CD14-positive monocyte (primary cell): Measurements from ENCODE around the gene SYCP2L. TPM values are rescaled to one million over a fixed set of nuclear protein-coding genes. Genes with fewer than 3 reads are reported as not detected.

Experiments
- DNase-seq, 3 donors: peaks; one replicate each; pipeline ENCODE4 v3.0.0-alpha.2; 2011 to 2022
- H2AFZ ChIP-seq: 2 replicates; pipeline ENCODE4 v1.6.0; 2012; ENCODE audit warnings: mild to moderate bottlenecking, low read depth, low read length, inconsistent platforms; ENCODE audit not compliant: insufficient read depth, poor library complexity, severe bottlenecking
- H3K27ac ChIP-seq, 2 donors: 1 replicate in 1 of 2; 2 replicates in 1 of 2; pipeline ENCODE4 v1.5.1; 2012 to 2013; ENCODE audit warnings: low read length in 2 of 2, control low read depth in 1 of 2, inconsistent platforms in 1 of 2, low read depth in 1 of 2, mild to moderate bottlenecking in 1 of 2
- H3K27me3 ChIP-seq, 2 donors: one replicate each; pipeline versions ENCODE4 v1.6.0 to v1.6.1; 2011 to 2013; ENCODE audit warnings: low read length in 2 of 2; ENCODE audit not compliant: control insufficient read depth in 2 of 2, insufficient read depth in 2 of 2
- H3K36me3 ChIP-seq, 2 donors: replicated peaks in 1 of 2; 1 replicate in 1 of 2; 2 replicates in 1 of 2; pipeline versions ENCODE4 v1.5.1 to v1.6.1; 2012 to 2013; ENCODE audit warnings: low read length in 2 of 2, control low read depth in 1 of 2, inconsistent platforms in 1 of 2, mild to moderate bottlenecking in 1 of 2; ENCODE audit not compliant: insufficient read depth in 2 of 2, control insufficient read depth in 1 of 2
- H3K4me1 ChIP-seq, 2 donors: 1 replicate in 1 of 2; 2 replicates in 1 of 2; pipeline versions ENCODE4 v1.5.1 to v1.6.1; 2012 to 2013; ENCODE audit warnings: low read length in 2 of 2, control low read depth in 1 of 2, inconsistent platforms in 1 of 2, mild to moderate bottlenecking in 1 of 2, moderate library complexity in 1 of 2; ENCODE audit not compliant: insufficient read depth in 2 of 2, control insufficient read depth in 1 of 2
- H3K4me2 ChIP-seq: replicated peaks from 2 replicates; pipeline ENCODE3; 2012; ENCODE audit warnings: low read length, moderate library complexity, mild to moderate bottlenecking; ENCODE audit not compliant: poor library complexity, severe bottlenecking; ENCODE audit errors: extremely low read depth
- H3K4me3 ChIP-seq, 3 experiments: fragments of 200-600 bp in 1 of 3; sonication (generic) in 1 of 3; replicated peaks in 1 of 3; 1 replicate in 2 of 3; 2 replicates in 1 of 3; pipeline ENCODE4 v1.5.1; 2011 to 2013; ENCODE audit warnings: low read length in 3 of 3, mild to moderate bottlenecking in 3 of 3, control low read depth in 2 of 3, low read depth in 2 of 3, inconsistent platforms in 1 of 3, moderate library complexity in 1 of 3
- H3K79me2 ChIP-seq: 2 replicates; pipeline ENCODE4 v1.6.0; 2012; ENCODE audit warnings: mild to moderate bottlenecking, control low read depth, inconsistent platforms, low read length, moderate library complexity; ENCODE audit not compliant: insufficient read depth
- H3K9ac ChIP-seq: 2 replicates; pipeline ENCODE4 v1.6.0; 2017; ENCODE audit warnings: low read length, mild to moderate bottlenecking; ENCODE audit not compliant: insufficient read depth, poor library complexity, severe bottlenecking
- H3K9me3 ChIP-seq, 2 donors: replicated peaks in 1 of 2; 1 replicate in 1 of 2; 2 replicates in 1 of 2; pipeline versions ENCODE4 v1.5.1 to v1.6.1; 2012 to 2013; ENCODE audit warnings: low read length in 2 of 2, control low read depth in 1 of 2; ENCODE audit not compliant: control insufficient read depth in 1 of 2, insufficient read depth in 1 of 2
- H4K20me1 ChIP-seq: 2 replicates; pipeline ENCODE4 v1.6.0; 2012; ENCODE audit warnings: mild to moderate bottlenecking, low read length, control low read depth, moderate library complexity; ENCODE audit not compliant: insufficient read depth
- H3K27ac Mint-ChIP-seq, 7 donors: one replicate each; pipeline ENCODE4 v1.8.0; 2020; ENCODE audit warnings: mild to moderate bottlenecking in 7 of 7, mixed read lengths in 7 of 7, moderate library complexity in 6 of 7, inconsistent platforms in 2 of 7
- H3K27me3 Mint-ChIP-seq, 3 donors: one replicate each; pipeline ENCODE4 v1.8.0; 2021 to 2022; ENCODE audit warnings: low read depth in 3 of 3, mild to moderate bottlenecking in 3 of 3, mixed read lengths in 3 of 3, moderate library complexity in 3 of 3, inconsistent platforms in 1 of 3
- H3K36me3 Mint-ChIP-seq, 2 donors: one replicate each; pipeline ENCODE4 v1.8.0; 2020; ENCODE audit warnings: mixed read lengths in 2 of 2, inconsistent platforms in 1 of 2, mild to moderate bottlenecking in 1 of 2
- H3K4me1 Mint-ChIP-seq: one replicate; pipeline ENCODE4 v1.8.0; 2020; ENCODE audit warnings: mild to moderate bottlenecking, mixed read lengths
- H3K4me3 Mint-ChIP-seq, 2 donors: one replicate each; pipeline ENCODE4 v1.8.0; 2020; ENCODE audit warnings: mild to moderate bottlenecking in 2 of 2, mixed read lengths in 2 of 2, moderate library complexity in 1 of 2
- H3K9me3 Mint-ChIP-seq, 7 donors: one replicate each; pipeline ENCODE4 v1.8.0; 2020 to 2022; ENCODE audit warnings: mixed read lengths in 7 of 7, mild to moderate bottlenecking in 6 of 7, moderate library complexity in 6 of 7, inconsistent platforms in 2 of 7
- CTCF ChIP-seq: fragments of 200-600 bp; IDR thresholded peaks from one replicate; pipeline ENCODE4 v1.8.0; 2022; ENCODE audit warnings: antibody characterized with exemption, mild to moderate bottlenecking
- WGBS: methylation state at CpG from one replicate; pipeline ENCODE4 v1.1.5; 2013; ENCODE audit warnings: missing lambda C conversion rate; ENCODE audit not compliant: insufficient coverage; 5-methylcytosine and 5-hydroxymethylcytosine counted together
- intact Hi-C, 2 donors: fragments of 100-400 bp; cut with micrococcal nuclease; formaldehyde crosslinking; loops; one replicate each; pipeline versions ENCODE4 v1.15.0 to v1.15.1; 2023
- polyA plus RNA-seq, 3 donors: library from polyadenylated mRNA; depleted of rRNA in 1 of 3; unstranded in 2 of 3; stranded (reverse) in 1 of 3; fragments of 300-500 nt in 2 of 3; fragments of >200 nt in 1 of 3; fragmentation: Illumina TruSeq in 2 of 3; gene quantifications; 1 replicate in 2 of 3; 2 replicates in 1 of 3; pipeline ENCODE4 v1.2.3, GENCODE V29; 2012 to 2021

Gene SYCP2L
- polyA plus RNA-seq, 3 donors: 0.08 TPM; not detected in 2

GRCh38 chr6:10956776-10957175 is 69.9 kb downstream of the SYCP2L start:
- Histone ChIP-seq H3K9ac (no peak overlapping the region), H4K20me1 (no peaks in the 10 kb centered on the region), H3K9me3 (no peaks in the 10 kb centered on the region), H3K79me2 (no peaks in the 10 kb centered on the region), H3K27ac (no peak overlapping the region), H3K27me3 (no peaks in the 10 kb centered on the region), H3K4me2 (no peak overlapping the region), H3K4me3 (no peak overlapping the region), H3K36me3 (no peaks in the 10 kb centered on the region), H2AFZ (no peak overlapping the region), H3K4me1 (no peaks in the 10 kb centered on the region)
- intact Hi-C loops: loop anchor here in 1 of 2 donors (10.0 kb wide), 2 partner anchors 538 to 618 kb away; no protein-coding TSS in a partner anchor
- H3K4me3 Mint-ChIP-seq: no peak overlapping the region
- no peaks in the 10 kb centered on the region for H3K9me3 Mint-ChIP-seq
- H3K27me3 Mint-ChIP-seq: peaks cover 0 to 6% (median 4%) of the 10 kb centered on the region in 3 donors
- no peak for DNase-seq
- H3K27ac Mint-ChIP-seq: no peak overlapping the region
- TF ChIP-seq CTCF: no peak
- H3K36me3 Mint-ChIP-seq: no peaks in the 10 kb centered on the region
- no peaks in the 10 kb centered on the region for H3K4me1 Mint-ChIP-seq

GRCh38 chr6:10957414-10957886 is 70.6 kb downstream of the SYCP2L start:
- H3K27me3 Mint-ChIP-seq: peaks cover 0 to 6% (median 4%) of the 10 kb centered on the region in 3 donors
- DNase-seq: no peak
- TF ChIP-seq CTCF: no peak
- intact Hi-C loops: loop anchor here in 1 of 2 donors (10.0 kb wide), 2 partner anchors 537 to 617 kb away; no protein-coding TSS in a partner anchor
- Histone ChIP-seq H3K79me2 (no peaks in the 10 kb centered on the region), H3K4me1 (no peaks in the 10 kb centered on the region), H3K36me3 (no peaks in the 10 kb centered on the region), H3K4me3 (no peak overlapping the region), H4K20me1 (no peaks in the 10 kb centered on the region), H3K9me3 (no peaks in the 10 kb centered on the region), H3K27me3 (no peaks in the 10 kb centered on the region), H2AFZ (no peak overlapping the region), H3K27ac (no peak overlapping the region), H3K9ac (no peak overlapping the region), H3K4me2 (no peak overlapping the region)
- 50% methylated on average over 2 of the region's 6 CpGs for WGBS
- H3K9me3 Mint-ChIP-seq: no peaks in the 10 kb centered on the region
- H3K27ac Mint-ChIP-seq: no peak overlapping the region
- no peaks in the 10 kb centered on the region for H3K4me1 Mint-ChIP-seq
- no peak overlapping the region for H3K4me3 Mint-ChIP-seq
- H3K36me3 Mint-ChIP-seq: no peaks in the 10 kb centered on the region
